H1 (cell line): ENCODE results near the gene TP53BP2. TPM values are rescaled to one million over a fixed set of nuclear protein-coding genes. Genes with fewer than 3 reads are reported as not detected.
A peak's percentile ranks its signal among the peaks of the same experiment; 100 is the strongest.

ENCODE experiments used
- ATF3 ChIP-seq: IDR thresholded peaks from 2 replicates; pipeline ENCODE4 v1.6.1; 2011; ENCODE audit warnings: low read depth, mild to moderate bottlenecking, low read length; ENCODE audit not compliant: insufficient read depth
- BACH1 ChIP-seq: IDR thresholded peaks from 2 replicates; pipeline ENCODE4 v1.6.1; 2012; ENCODE audit warnings: low read length, improper control_type of control experiment
- CBX5 ChIP-seq: fragments of 300-800, 300-1000 bp; sonication (generic); IDR thresholded peaks from 2 replicates; pipeline ENCODE4 v1.7.1; 2016; ENCODE audit warnings: antibody characterized with exemption, low read length, low read depth
- CHD1 ChIP-seq: IDR thresholded peaks from 2 replicates; pipeline ENCODE4 v1.6.1; 2012; ENCODE audit warnings: low read depth, low read length, improper control_type of control experiment
- CHD2 ChIP-seq: IDR thresholded peaks from 2 replicates; pipeline ENCODE4 v1.6.1; 2012; ENCODE audit warnings: low read length, improper control_type of control experiment
- CTBP2 ChIP-seq: IDR thresholded peaks from 2 replicates; pipeline ENCODE4 v1.7.0; 2011; ENCODE audit warnings: borderline replicate concordance, mild to moderate bottlenecking, moderate library complexity, mixed read lengths, low read length; ENCODE audit not compliant: insufficient read depth, insufficient read length
- EGR1 ChIP-seq: IDR thresholded peaks from 2 replicates; pipeline ENCODE4 v1.6.1; 2011; ENCODE audit warnings: low read depth, low read length, borderline replicate concordance
- EZH2 ChIP-seq: fragments of 200-600 bp; sonication (generic); IDR thresholded peaks from 2 replicates; pipeline ENCODE4 v1.7.1; 2012; ENCODE audit warnings: low read depth, mild to moderate bottlenecking, moderate library complexity, low read length, inconsistent platforms; ENCODE audit not compliant: severe bottlenecking
- GTF2F1 ChIP-seq: IDR thresholded peaks from 2 replicates; pipeline ENCODE4 v1.6.1; 2012; ENCODE audit warnings: low read depth, low read length, improper control_type of control experiment, borderline replicate concordance
- JUN ChIP-seq: IDR thresholded peaks from 2 replicates; pipeline ENCODE4 v1.6.1; 2011; ENCODE audit warnings: low read depth, mild to moderate bottlenecking, improper control_type of control experiment, low read length
- KDM1A ChIP-seq: fragments of 200-600, 300-600 bp; sonication (generic); IDR thresholded peaks from 2 replicates; pipeline ENCODE4 v1.7.1; 2016; ENCODE audit warnings: mild to moderate bottlenecking, low read length, borderline replicate concordance
- NANOG ChIP-seq: IDR thresholded peaks from 2 replicates; pipeline ENCODE4 v1.6.1; 2011; ENCODE audit warnings: low read length, low read depth, mild to moderate bottlenecking, inconsistent platforms; ENCODE audit not compliant: insufficient read depth, poor library complexity, severe bottlenecking
- POLR2AphosphoS5 ChIP-seq: IDR thresholded peaks from 2 replicates; pipeline ENCODE4 v1.6.1; 2011; ENCODE audit warnings: low read depth, low read length
- RAD21 ChIP-seq, 2 experiments: IDR thresholded peaks in 1 of 2; conservative IDR thresholded peaks in 1 of 2; 2 replicates each; pipeline ENCODE4 v1.6.1; 2011; ENCODE audit warnings: low read depth in 2 of 2, low read length in 2 of 2, improper control_type of control experiment in 1 of 2, inconsistent platforms in 1 of 2, mild to moderate bottlenecking in 1 of 2, moderate library complexity in 1 of 2
- RXRA ChIP-seq: IDR thresholded peaks from 2 replicates; pipeline ENCODE4 v1.6.1; 2011; ENCODE audit warnings: low read depth, mild to moderate bottlenecking, low read length, moderate library complexity; ENCODE audit not compliant: insufficient read depth
- SAP30 ChIP-seq: fragments of 300-600 bp; sonication (generic); IDR thresholded peaks from 2 replicates; pipeline ENCODE4 v1.7.1; 2012; ENCODE audit warnings: low read length, moderate library complexity, mild to moderate bottlenecking, inconsistent platforms; ENCODE audit not compliant: insufficient read depth, insufficient replicate concordance
- SIN3A ChIP-seq, 2 experiments: IDR thresholded peaks in 1 of 2; conservative IDR thresholded peaks in 1 of 2; 2 replicates each; pipeline ENCODE4 v1.6.1; 2011 to 2012; ENCODE audit warnings: low read length in 2 of 2, improper control_type of control experiment in 1 of 2, low read depth in 1 of 2, mild to moderate bottlenecking in 1 of 2
- SIX5 ChIP-seq: IDR thresholded peaks from 2 replicates; pipeline ENCODE4 v1.6.1; 2011; ENCODE audit warnings: mild to moderate bottlenecking, low read depth, low read length
- SUZ12 ChIP-seq: fragments of 200-600 bp; sonication (generic); IDR thresholded peaks from 2 replicates; pipeline ENCODE4 v1.6.1; 2012; ENCODE audit warnings: mild to moderate bottlenecking, inconsistent platforms, low read length, moderate library complexity, mixed read lengths
- TCF12 ChIP-seq: IDR thresholded peaks from 2 replicates; pipeline ENCODE4 v1.6.1; 2011; ENCODE audit warnings: low read depth, mild to moderate bottlenecking, low read length
- TEAD4 ChIP-seq: IDR thresholded peaks from 2 replicates; pipeline ENCODE4 v1.6.1; 2012; ENCODE audit warnings: low read depth, low read length, inconsistent platforms, mixed read lengths
- polyA plus RNA-seq, 7 experiments: library from polyadenylated mRNA; depleted of rRNA in 3 of 7; stranded (reverse) in 5 of 7; unstranded in 2 of 7; fragments of >200 nt in 5 of 7; fragments of 200-250 nt in 2 of 7; gene quantifications; 1 replicate in 5 of 7; 2 replicates in 1 of 7; 4 replicates in 1 of 7; pipeline versions ENCODE4 v1.2.1 to v1.2.3, GENCODE V29; 2011 to 2013; ENCODE audit warnings: missing spikeins in 2 of 7, mixed read lengths in 2 of 7
- total RNA-seq: library from RNA; stranded (reverse); fragmentation: NEBNext Ultra II Directional; extraction: Animal tissue kit (Norgen Biotek cat#: 25700); gene quantifications from 2 replicates; pipeline ENCODE4 v1.2.1, GENCODE V29; 2021

Gene TP53BP2
- total and polyA plus RNA-seq, 2 of the 8 experiments (the other 6 are each of a cell fraction or from before 2014, with no cell fraction given): 18.0 to 38.7 TPM

- TF ChIP-seq ATF3: no peak
- TF ChIP-seq CHD2: no peak; the same call in 1 of the 2 replicates
- no peak for TF ChIP-seq CBX5
- no peak for TF ChIP-seq TEAD4
- no peak for TF ChIP-seq JUN
- peak; percentile 52; the same call in 1 of the 2 replicates for TF ChIP-seq BACH1
- TF ChIP-seq SIX5: no peak
- no peak for TF ChIP-seq POLR2AphosphoS5
- TF ChIP-seq GTF2F1: no peak
- no peak for TF ChIP-seq TCF12
- peak; percentile 60; the same call in 1 of the 2 replicates for TF ChIP-seq SUZ12
- no peak for TF ChIP-seq SAP30
- no peak for TF ChIP-seq RXRA
- TF ChIP-seq RAD21 (IDR thresholded peaks at IDR 0.05 in 1 of 2, conservative IDR thresholded peaks at IDR 0.05 in 1 of 2; ENCODE audit: low read depth in 2 of 2, low read length in 2 of 2): peak; percentile 64 to 78
- TF ChIP-seq EZH2: peak; percentile 58
- no peak for TF ChIP-seq CHD1
- TF ChIP-seq NANOG: no peak
- 0 out of 4 replicates have a peak, but pooled peaks of 1 of the 2 experiments have one; percentile 28 for TF ChIP-seq SIN3A (conservative IDR thresholded peaks at IDR 0.05 in 1 of 2, IDR thresholded peaks at IDR 0.05 in 1 of 2; ENCODE audit: low read depth in 1 of 2, low read length in 2 of 2)
- no peak for TF ChIP-seq CTBP2
- TF ChIP-seq EGR1: no peak
- no peak for TF ChIP-seq KDM1A
Measured at GRCh38 chr1:223748773-223749733, 96.7 kb downstream of the TP53BP2 start (continued).
